Colonic mucosa (tissue), 4 donors: ENCODE data around the gene IL1RAPL1. TPM values are rescaled to one million over a fixed set of nuclear protein-coding genes. Genes with fewer than 3 reads are reported as not detected.

Source experiments
- DNase-seq: peaks from one replicate; pipeline ENCODE4 v3.0.0-alpha.2; 2020
- H3K27ac ChIP-seq: fragments of 200-600 bp; one replicate; pipeline ENCODE4 v1.8.0; 2021
- H3K27me3 ChIP-seq: fragments of 200-600 bp; one replicate; pipeline ENCODE4 v1.8.0; 2021
- H3K36me3 ChIP-seq: fragments of 200-600 bp; one replicate; pipeline ENCODE4 v1.8.0; 2021
- H3K4me1 ChIP-seq: fragments of 200-600 bp; one replicate; pipeline ENCODE4 v1.8.0; 2021; ENCODE audit warnings: mild to moderate bottlenecking
- H3K4me3 ChIP-seq: fragments of 200-600 bp; one replicate; pipeline ENCODE4 v1.8.0; 2021
- H3K9ac ChIP-seq, 2 donors: one replicate each; pipeline ENCODE4 v1.7.0; 2013; ENCODE audit warnings: control low read depth in 2 of 2, low read depth in 2 of 2, low read length in 2 of 2
- H3K9me3 ChIP-seq: fragments of 200-600 bp; one replicate; pipeline ENCODE4 v1.8.0; 2021
- CTCF ChIP-seq: fragments of 200-600 bp; IDR thresholded peaks from one replicate; pipeline ENCODE4 v1.8.0; 2022; ENCODE audit warnings: antibody characterized with exemption, mild to moderate bottlenecking
- intact Hi-C: fragments of 100-400 bp; cut with DNase I; formaldehyde crosslinking; loops from one replicate; pipeline ENCODE4 v1.14.1; 2022
- total RNA-seq, 2 donors: library from RNA; stranded (reverse); fragmentation: NEBNext Ultra II Directional in 1 of 2; extraction: Animal tissue kit (Norgen Biotek cat#: 25700) in 1 of 2; gene quantifications; one replicate each; pipeline ENCODE4 v1.2.1, GENCODE V29; 2021
- donor health status: healthy.
- donor health status: DM: no; HTN: no; CAD: no.
- donor health status: DM: no; HTN: no; CAD: no.

The IL1RAPL1 gene
- total RNA-seq, 2 donors from 2014 or later = 0.10 to 0.24 TPM

GRCh38 chrX:28651186-28651585 is 63.9 kb downstream of the IL1RAPL1 start:
- Histone ChIP-seq H3K4me3 (no peak overlapping the region), H3K36me3 (no peaks in the 10 kb centered on the region), H3K27me3 (no peaks in the 10 kb centered on the region), H3K9ac (no peak overlapping the region), H3K4me1 (no peaks in the 10 kb centered on the region), H3K27ac (no peak overlapping the region), H3K9me3 (no peaks in the 10 kb centered on the region)
- TF ChIP-seq CTCF = no peak
- intact Hi-C loops = no loop called here
- DNase-seq = no peak

DNA sequence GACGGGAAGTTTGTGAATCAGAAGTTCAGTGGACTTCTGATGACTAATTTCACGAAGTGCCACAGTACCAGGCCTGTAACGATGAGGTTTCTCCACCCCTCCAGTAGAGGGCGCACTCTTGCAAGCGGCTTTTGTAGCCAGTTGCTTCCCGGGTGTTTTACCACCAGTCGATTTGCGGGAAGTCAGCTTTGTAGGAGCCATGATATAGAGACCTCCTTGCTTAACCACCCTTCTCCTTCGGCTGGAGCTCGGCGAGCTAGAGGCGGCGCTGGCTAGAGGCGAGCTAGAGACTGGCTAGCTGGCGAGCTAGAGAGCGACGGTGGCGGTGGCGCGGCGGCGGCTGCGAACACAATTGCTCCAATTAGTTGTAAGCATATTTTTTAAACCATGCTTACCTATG is 72.0 kb downstream of the IL1RAPL1 start:
- DNase-seq = peak; percentile 17
- no peaks in the 10 kb centered on the region for H3K36me3 ChIP-seq
- H3K4me3 ChIP-seq = no peak overlapping the region
- no peaks in the 10 kb centered on the region for H3K4me1 ChIP-seq
- H3K27me3 ChIP-seq = no peaks in the 10 kb centered on the region
- intact Hi-C loops = no loop called here
- H3K27ac ChIP-seq = no peak overlapping the region
- no peaks in the 10 kb centered on the region for H3K9me3 ChIP-seq
- peak; percentile 22 for TF ChIP-seq CTCF
- no peak overlapping the region for H3K9ac ChIP-seq

- Histone ChIP-seq H3K36me3 (no peaks in the 10 kb centered on the region), H3K4me3 (no peak overlapping the region), H3K9ac (no peak overlapping the region), H3K27me3 (no peaks in the 10 kb centered on the region), H3K9me3 (no peaks in the 10 kb centered on the region), H3K4me1 (no peaks in the 10 kb centered on the region), H3K27ac (no peak overlapping the region)
- TF ChIP-seq CTCF = no peak
- no peak for DNase-seq
- intact Hi-C loops = no loop called here
Measured at GRCh38 chrX:28665778-28666177, 78.5 kb downstream of the IL1RAPL1 start.

DNA sequence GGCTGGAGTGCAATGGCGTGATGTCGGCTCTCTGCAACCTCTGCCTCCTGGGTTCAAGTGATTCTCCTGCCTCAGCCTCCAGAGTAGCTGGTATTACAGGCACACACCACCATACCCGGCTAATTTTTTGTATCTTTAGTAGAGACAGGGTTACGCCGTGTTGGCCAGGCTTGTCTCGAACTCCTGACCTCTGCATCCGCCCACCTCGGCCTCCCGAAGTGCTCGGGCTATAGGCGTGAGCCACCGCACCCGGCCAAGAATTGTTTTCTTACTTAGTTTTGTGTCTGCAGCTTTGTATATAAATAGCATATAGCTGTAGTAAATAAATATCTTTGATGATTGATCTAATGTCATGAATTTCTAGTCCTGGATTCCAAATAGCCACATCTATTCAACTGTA is 81.1 kb downstream of the IL1RAPL1 start:
- Histone ChIP-seq H3K9ac (no peak overlapping the region), H3K27ac (no peak overlapping the region), H3K4me1 (no peaks in the 10 kb centered on the region), H3K4me3 (no peak overlapping the region), H3K27me3 (no peaks in the 10 kb centered on the region), H3K9me3 (no peaks in the 10 kb centered on the region), H3K36me3 (no peaks in the 10 kb centered on the region)
- TF ChIP-seq CTCF = no peak
- DNase-seq = no peak
- intact Hi-C loops = no loop called here

DNA sequence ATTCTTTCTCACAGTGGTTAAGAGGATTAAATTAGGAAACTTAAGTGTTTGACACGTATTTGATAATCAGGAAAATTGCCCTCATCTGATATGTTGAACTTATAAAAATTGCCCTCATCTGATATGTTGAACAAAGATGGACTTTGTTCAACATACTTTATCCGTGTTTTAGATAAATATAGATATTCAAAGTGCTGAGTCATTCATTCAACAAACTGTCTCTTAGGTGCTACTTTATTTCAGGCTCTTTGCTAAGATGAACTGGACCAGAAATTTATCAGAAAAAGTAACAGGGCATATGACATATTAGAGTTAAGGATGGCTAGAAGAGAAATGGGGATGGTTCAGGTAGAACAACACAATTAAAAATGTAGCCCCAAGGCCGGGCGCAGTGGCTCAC is 81.7 kb downstream of the IL1RAPL1 start:
- Histone ChIP-seq H3K9ac (no peak overlapping the region), H3K4me1 (no peaks in the 10 kb centered on the region), H3K36me3 (no peaks in the 10 kb centered on the region), H3K27me3 (no peaks in the 10 kb centered on the region), H3K27ac (no peak overlapping the region), H3K9me3 (no peaks in the 10 kb centered on the region), H3K4me3 (no peak overlapping the region)
- no peak for DNase-seq
- intact Hi-C loops = no loop called here
- no peak for TF ChIP-seq CTCF

- TF ChIP-seq CTCF = no peak
- intact Hi-C loops = no loop called here
- Histone ChIP-seq H3K9ac (no peak overlapping the region), H3K9me3 (no peaks in the 10 kb centered on the region), H3K27me3 (no peaks in the 10 kb centered on the region), H3K36me3 (no peaks in the 10 kb centered on the region), H3K27ac (no peak overlapping the region), H3K4me1 (no peaks in the 10 kb centered on the region), H3K4me3 (no peak overlapping the region)
- no peak for DNase-seq
Measured at GRCh38 chrX:28670074-28670473, 82.8 kb downstream of the IL1RAPL1 start.
